CD4-positive, alpha-beta T cell treated with Interleukin-21 for 1 hour (primary cell): ENCODE data around the gene TNFRSF19.
"Not testable (repeated sequence)": the region's sequence is repeated elsewhere in the genome, so short reads cannot be mapped to it uniquely, and the experiment has no call there.

Source experiments
- DNase-seq: peaks from one replicate; pipeline ENCODE4 v3.0.0-alpha.2; 2020

Gene TNFRSF19

GRCh38 chr13:23660249-23660648 is 90.0 kb downstream of the TNFRSF19 start:
- no peak for DNase-seq

- no peak for DNase-seq
These were observed 96.4 kb downstream of the TNFRSF19 start for GRCh38 chr13:23666582-23666981.

DNA sequence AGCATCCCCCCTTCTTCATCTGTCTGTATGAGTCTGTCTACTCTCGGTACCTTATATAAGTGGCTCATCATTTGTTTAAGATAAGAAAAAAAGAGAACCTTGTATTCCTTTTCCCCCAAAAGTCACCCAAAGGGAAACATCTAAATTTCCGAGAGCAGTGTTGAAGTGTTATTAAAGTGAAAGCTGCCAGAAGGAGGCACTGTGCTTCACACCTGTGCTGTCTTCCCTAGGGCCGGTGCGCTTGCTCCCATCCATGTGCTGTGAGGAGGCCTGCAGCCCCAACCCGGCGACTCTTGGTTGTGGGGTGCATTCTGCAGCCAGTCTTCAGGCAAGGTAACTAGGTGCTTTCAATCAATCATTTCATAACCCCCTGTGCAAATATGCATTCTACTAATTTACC is 97.5 kb downstream of the TNFRSF19 start:
- no peak for DNase-seq

GRCh38 chr13:23668562-23668961 is 98.3 kb downstream of the TNFRSF19 start:
- no peak for DNase-seq

- no peak for DNase-seq
These were observed 100.6 kb downstream of the TNFRSF19 start for GRCh38 chr13:23670793-23671192.

GRCh38 chr13:23671377-23671776 is 101.2 kb downstream of the TNFRSF19 start:
- DNase-seq, result no peak

DNA sequence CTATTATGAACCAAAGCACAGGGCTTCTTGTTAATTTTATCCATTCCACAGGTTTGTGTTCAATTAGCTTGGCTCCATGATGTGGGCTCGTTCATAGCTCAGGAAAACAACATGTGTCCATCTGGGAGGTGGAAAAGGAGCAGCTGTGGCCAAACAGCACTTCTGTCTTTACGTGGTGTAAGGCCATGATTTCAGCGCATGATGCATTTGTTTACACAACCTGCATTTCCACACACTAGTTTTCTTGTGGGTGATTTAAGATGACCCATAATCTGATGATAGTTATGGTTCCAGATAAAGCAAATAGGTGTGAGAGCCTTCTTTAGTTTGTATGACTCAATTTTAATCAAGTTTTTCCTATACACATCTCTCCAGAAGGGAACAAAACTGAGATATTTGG is 101.7 kb downstream of the TNFRSF19 start:
- no peak for DNase-seq

- DNase-seq, result no peak
These were observed 102.4 kb downstream of the TNFRSF19 start for GRCh38 chr13:23672616-23673015.

DNA sequence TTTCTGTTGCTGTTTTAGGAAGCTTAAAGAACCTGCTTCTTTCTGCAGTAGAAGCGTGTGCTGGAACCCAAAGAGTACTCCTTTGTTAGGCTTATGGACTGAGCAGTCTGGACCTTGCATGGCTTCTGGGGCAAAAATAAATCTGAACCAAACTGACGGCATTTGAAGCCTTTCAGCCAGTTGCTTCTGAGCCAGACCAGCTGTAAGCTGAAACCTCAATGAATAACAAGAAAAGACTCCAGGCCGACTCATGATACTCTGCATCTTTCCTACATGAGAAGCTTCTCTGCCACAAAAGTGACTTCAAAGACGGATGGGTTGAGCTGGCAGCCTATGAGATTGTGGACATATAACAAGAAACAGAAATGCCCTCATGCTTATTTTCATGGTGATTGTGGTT is 103.1 kb downstream of the TNFRSF19 start:
- DNase-seq, result no peak

GRCh38 chr13:23673867-23674605 is 103.8 kb downstream of the TNFRSF19 start:
- no peak for DNase-seq

DNA sequence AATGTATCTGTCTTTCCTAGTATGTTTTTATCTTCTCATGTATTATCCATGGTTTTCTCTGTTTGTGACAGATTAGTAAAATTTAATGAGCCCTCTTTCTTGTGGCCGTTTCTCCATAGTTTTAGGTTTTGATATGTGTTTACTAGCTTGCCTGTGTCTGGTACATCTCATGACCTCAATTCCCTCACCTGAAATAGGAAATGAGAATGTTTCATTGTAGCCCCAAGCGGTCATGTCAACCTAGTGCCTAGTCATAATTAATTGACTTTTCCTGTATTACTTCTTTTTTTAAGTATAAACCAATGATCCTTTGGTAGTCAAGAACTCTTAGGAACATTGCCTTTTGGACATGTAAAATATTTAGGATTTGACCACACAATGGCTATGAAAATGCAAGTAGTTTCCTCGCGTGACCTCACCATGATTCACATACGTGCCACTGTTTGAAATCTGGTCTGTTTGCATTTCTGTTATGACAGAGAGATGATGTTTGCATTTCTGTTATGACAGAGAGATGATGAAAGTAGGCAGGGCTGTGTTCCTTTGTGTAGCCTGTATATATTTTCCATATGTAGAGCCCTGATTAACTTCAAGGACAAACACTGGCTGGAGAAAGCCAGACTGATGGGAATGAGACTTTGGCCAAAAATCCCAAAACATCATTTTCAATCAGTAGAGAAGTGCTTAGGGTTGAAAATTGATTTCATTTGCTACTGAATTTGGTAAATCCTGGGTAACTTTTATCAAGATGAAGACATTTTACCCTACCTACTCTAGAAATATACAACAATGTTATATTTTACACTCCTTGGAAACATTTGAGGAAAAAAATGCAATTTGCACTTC is 104.8 kb downstream of the TNFRSF19 start:
- no peak for DNase-seq

DNA sequence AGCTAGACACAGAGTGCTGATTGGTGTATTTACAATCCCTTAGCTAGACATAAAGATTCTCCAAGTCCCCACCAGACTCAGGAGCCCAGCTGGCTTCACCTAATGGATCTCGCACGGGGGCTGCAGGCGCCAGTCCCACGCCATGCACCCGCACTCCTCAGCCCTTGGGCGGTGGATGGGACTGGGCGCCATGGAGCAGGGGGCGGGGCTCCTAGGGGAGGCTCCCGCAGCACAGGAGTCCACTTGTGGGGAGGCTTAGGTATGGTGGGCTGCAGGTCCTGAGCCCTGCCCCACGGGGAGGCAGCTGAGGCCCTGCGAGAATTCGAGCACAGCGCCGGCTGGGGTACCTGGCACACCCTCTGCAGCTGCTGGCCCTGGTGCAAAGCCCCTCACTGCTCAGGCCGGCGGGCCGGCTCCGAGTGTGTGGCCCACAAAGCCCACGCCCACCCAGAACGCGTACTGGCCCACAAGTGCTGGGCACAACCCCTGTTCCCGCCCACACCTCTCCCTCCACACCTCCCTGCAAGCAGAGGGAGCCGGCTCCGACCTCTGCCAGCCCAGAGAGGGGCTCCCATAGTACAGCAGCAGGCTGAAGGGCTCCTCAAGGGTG is 107.6 kb downstream of the TNFRSF19 start:
- not testable (repeated sequence) for DNase-seq

DNA sequence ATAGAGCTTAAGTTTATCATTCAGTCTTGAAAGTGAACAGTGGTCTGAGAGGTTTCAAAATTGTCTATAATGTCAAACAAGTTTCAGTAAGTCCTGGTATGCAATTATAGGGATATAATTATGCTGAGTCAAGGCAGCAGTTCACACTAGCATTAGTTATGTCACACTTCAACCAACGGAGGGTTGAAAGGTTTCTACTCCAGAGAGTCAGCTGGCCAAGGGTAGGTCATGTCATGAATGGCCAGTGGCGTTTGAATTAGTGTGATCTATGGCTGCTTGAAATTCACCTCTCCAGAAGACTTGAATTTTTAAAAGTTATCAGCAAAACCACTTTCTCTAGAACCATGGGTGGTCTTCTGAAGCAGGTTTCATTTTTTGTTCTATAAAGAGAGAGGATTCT is 108.6 kb downstream of the TNFRSF19 start:
- no peak for DNase-seq

- DNase-seq, result no peak
These were observed 109.0 kb downstream of the TNFRSF19 start for GRCh38 chr13:23679220-23679619.

DNA sequence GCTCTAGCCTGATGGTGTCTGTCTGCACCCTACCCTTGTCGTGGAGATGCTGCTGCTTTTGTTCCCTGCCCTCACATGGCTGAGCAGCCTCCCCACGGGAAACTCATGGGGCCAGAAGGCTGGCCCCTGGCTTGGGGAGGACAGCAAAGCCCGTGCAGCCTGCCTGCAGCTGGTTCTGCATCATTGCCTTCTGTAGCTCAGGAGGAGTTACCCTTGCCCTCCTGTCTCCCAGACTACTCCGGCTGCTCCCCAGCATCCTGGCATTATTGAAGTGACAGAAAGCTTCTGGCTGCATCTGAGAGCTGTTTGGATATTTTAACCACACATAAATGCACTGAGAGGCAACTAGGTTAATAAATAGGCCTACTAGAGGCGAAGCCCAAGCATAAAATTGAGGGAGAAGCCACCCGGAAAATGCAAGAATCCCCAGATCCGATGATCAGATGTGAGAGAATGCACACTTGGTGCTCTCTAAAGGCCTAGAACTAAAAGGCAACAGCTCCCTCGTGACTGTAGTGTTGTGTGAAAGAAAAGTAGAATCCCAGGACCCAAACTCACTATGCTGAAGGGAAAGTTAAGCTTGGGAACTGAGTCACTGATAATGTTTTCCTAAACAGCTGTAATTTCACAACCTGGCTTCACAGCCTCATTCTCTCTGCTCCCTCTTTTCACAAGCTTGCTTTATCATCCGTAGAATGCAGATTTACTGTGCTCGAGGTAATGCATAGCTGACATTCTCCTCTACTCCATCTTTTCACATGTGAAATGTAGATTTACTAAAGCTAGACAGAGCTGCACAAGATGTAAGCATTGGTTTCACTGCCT is 110.8 kb downstream of the TNFRSF19 start:
- DNase-seq, result no peak

DNA sequence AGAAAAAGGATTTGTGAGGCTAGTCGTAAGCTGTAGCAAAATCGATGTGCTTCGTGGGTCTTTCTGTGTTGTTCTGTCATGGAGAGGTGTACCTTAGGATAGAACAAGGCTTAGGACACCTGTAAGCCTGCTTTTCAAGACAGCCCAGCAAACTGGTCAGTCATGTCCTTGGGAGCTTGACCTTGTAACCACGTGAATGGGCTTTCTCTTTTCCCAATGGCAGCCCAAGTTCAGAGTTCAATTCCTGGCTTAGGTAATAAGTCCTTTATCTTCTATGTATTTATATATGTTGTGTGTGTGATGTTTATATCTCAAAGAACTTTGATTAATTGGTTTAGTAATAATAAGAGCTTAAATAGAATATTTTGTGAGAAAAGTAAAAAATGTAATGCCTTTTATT is 112.9 kb downstream of the TNFRSF19 start:
- DNase-seq, result no peak

GRCh38 chr13:23684647-23685046 is 114.4 kb downstream of the TNFRSF19 start:
- DNase-seq, result no peak

DNA sequence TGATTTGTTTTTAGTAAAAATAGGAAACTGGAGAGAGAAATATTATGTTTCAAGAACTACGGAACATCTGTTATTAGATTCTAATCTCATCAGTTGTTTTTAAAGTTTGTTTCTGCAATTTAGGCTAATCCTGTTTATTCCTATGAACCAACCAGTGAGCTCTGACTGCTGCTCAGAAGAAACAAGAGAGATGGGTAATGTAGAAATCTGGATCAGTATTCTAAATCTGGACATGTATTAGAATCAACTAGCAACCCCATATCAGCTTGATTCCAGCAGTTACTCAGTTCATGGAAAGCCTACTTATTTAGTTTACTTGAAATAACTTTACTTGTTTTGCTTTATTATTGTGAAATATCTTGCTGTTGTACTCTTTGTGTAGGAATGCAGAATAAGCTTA is 115.2 kb downstream of the TNFRSF19 start:
- DNase-seq, result no peak

- no peak for DNase-seq
These were observed 116.7 kb downstream of the TNFRSF19 start for GRCh38 chr13:23686948-23687347.

- no peak for DNase-seq
These were observed 117.4 kb downstream of the TNFRSF19 start for GRCh38 chr13:23687614-23688013.

DNA sequence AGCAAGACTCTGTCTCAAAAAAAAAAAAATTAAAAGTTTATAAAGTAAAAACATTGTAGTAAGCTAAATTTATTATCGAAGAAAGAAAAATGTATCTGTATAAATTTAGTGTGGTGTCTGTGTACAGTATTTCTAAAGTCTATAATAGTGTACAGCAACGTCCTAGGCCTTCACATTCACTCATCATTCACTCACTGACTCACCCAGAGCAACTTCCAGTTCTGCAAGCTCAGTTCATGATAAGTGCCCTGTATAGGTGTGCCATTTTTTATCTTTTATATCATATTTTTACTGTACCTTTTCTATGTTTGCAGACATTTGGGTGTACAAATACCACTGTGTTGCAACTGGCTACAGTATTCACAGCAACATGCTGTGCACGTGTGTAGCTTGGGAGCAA is 118.1 kb downstream of the TNFRSF19 start:
- DNase-seq, result no peak

- DNase-seq, result no peak
These were observed 120.5 kb downstream of the TNFRSF19 start for GRCh38 chr13:23690668-23691067.

DNA sequence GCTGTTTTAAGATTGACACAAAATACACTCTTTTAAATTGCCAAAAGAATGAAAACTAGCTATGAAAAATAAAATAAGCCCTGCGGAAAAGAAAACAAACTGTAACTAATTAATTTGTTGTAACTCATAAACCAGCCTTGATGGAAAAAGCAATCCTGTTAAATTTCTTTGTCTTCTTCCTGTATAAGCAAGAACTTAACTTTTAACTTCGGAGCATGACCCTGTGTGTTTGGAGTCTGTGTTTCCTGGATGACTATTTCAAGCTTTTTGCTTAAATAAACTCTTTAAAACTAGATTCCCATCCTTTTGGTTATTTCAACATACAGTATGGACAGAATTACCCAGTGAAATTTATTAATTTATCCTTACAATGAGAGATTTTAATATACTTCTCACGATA is 122.6 kb downstream of the TNFRSF19 start:
- DNase-seq, result no peak
